OCI-M1 (cell line): ENCODE measurements around the gene DNAJB6.

Source experiments
- DNase-seq: peaks from one replicate; lab custom pipeline; 2025; lab: John Stamatoyannopoulos, UW

The DNAJB6 gene

GRCh38 chr7:157396316-157397035 is 59.7 kb downstream of the DNAJB6 start:
- DNase-seq: no peak

- DNase-seq: no peak
Measured at GRCh38 chr7:157397036-157397720, 60.4 kb downstream of the DNAJB6 start.

- peak; percentile 76 for DNase-seq
Measured at GRCh38 chr7:157397731-157398691, 61.2 kb downstream of the DNAJB6 start.

GRCh38 chr7:157399086-157399687 is 62.4 kb downstream of the DNAJB6 start:
- no peak for DNase-seq

- no peak for DNase-seq
Measured at GRCh38 chr7:157400171-157400860, 63.5 kb downstream of the DNAJB6 start.

GRCh38 chr7:157401567-157402387 is 65.0 kb downstream of the DNAJB6 start:
- no peak for DNase-seq

GRCh38 chr7:157402388-157402703 is 65.5 kb downstream of the DNAJB6 start:
- DNase-seq: no peak

- DNase-seq: no peak
Measured at GRCh38 chr7:157402911-157403534, 66.2 kb downstream of the DNAJB6 start.

- no peak for DNase-seq
Measured at GRCh38 chr7:157403646-157404401, 67.0 kb downstream of the DNAJB6 start.

- peak; percentile 82 for DNase-seq
Measured at GRCh38 chr7:157404845-157405481, 68.2 kb downstream of the DNAJB6 start.

GRCh38 chr7:157405501-157405900 is 68.7 kb downstream of the DNAJB6 start:
- DNase-seq: no peak

- DNase-seq: no peak
Measured at GRCh38 chr7:157405914-157406810, 69.4 kb downstream of the DNAJB6 start.

GRCh38 chr7:157406971-157407370 is 70.2 kb downstream of the DNAJB6 start:
- no peak for DNase-seq

- DNase-seq: no peak
Measured at GRCh38 chr7:157407512-157408257, 70.9 kb downstream of the DNAJB6 start.

- no peak for DNase-seq
Measured at GRCh38 chr7:157408258-157409101, 71.7 kb downstream of the DNAJB6 start.

GRCh38 chr7:157409149-157409752 is 72.4 kb downstream of the DNAJB6 start:
- DNase-seq: no peak
